H9 (cell line): ENCODE data around the gene OR5A1. TPM values are rescaled to one million over a fixed set of nuclear protein-coding genes. Genes with fewer than 3 reads are reported as not detected.

ENCODE experiments used
- DNase-seq: peaks from one replicate; pipeline ENCODE4 v3.0.0-alpha.2; 2017
- H2AFZ ChIP-seq: one replicate; pipeline ENCODE4 v1.6.1; 2013; ENCODE audit warnings: mild to moderate bottlenecking, low read length, control low read depth, moderate library complexity
- H2AK5ac ChIP-seq: 2 replicates; pipeline ENCODE4 v1.6.1; 2013; ENCODE audit warnings: low read length, control low read depth, mixed read lengths; ENCODE audit not compliant: insufficient read length
- H2BK120ac ChIP-seq: one replicate; pipeline ENCODE4 v1.6.1; 2013; ENCODE audit warnings: low read depth, mild to moderate bottlenecking, low read length, control low read depth, inconsistent platforms; ENCODE audit not compliant: poor library complexity, severe bottlenecking
- H2BK12ac ChIP-seq: 2 replicates; pipeline ENCODE4 v1.6.1; 2013; ENCODE audit warnings: low read length, control low read depth, mixed read lengths, low read depth; ENCODE audit not compliant: insufficient read length
- H2BK15ac ChIP-seq: 2 replicates; pipeline ENCODE4 v1.6.1; 2013; ENCODE audit warnings: low read depth, low read length, control low read depth
- H2BK20ac ChIP-seq: one replicate; pipeline ENCODE4 v1.6.1; 2013; ENCODE audit warnings: low read depth, mild to moderate bottlenecking, low read length, control low read depth, inconsistent platforms; ENCODE audit not compliant: poor library complexity, severe bottlenecking
- H2BK5ac ChIP-seq: 2 replicates; pipeline ENCODE4 v1.6.1; 2013; ENCODE audit warnings: low read length, control low read depth, mixed read lengths; ENCODE audit not compliant: insufficient read length
- H3K14ac ChIP-seq: 2 replicates; pipeline ENCODE4 v1.6.1; 2013; ENCODE audit warnings: low read length, control low read depth; ENCODE audit not compliant: insufficient read depth
- H3K18ac ChIP-seq: 2 replicates; pipeline ENCODE4 v1.6.1; 2013; ENCODE audit warnings: low read depth, mild to moderate bottlenecking, mixed read lengths, low read length, control low read depth; ENCODE audit not compliant: insufficient read length
- H3K23ac ChIP-seq: 2 replicates; pipeline ENCODE4 v1.6.1; 2013; ENCODE audit warnings: low read length, control low read depth, mixed read lengths, low read depth; ENCODE audit not compliant: insufficient read length
- H3K23me2 ChIP-seq: 2 replicates; pipeline ENCODE4 v1.6.1; 2013; ENCODE audit warnings: low read depth, mild to moderate bottlenecking, mixed read lengths, low read length, control low read depth; ENCODE audit not compliant: insufficient read length, poor library complexity, severe bottlenecking
- H3K27ac ChIP-seq: 2 replicates; pipeline ENCODE4 v1.5.1; 2013; ENCODE audit warnings: low read length, control low read depth, mixed read lengths, low read depth; ENCODE audit not compliant: insufficient read length
- H3K27me3 ChIP-seq: 2 replicates; pipeline ENCODE4 v1.6.1; 2013; ENCODE audit warnings: low read length, control low read depth, inconsistent platforms; ENCODE audit not compliant: insufficient read depth
- H3K4ac ChIP-seq: 2 replicates; pipeline ENCODE4 v1.6.1; 2013; ENCODE audit warnings: low read depth, mild to moderate bottlenecking, control low read depth, inconsistent platforms, low read length, moderate library complexity
- H3K4me1 ChIP-seq: 2 replicates; pipeline ENCODE4 v1.6.1; 2013; ENCODE audit warnings: low read length, control low read depth, inconsistent platforms; ENCODE audit not compliant: insufficient read depth
- H3K4me2 ChIP-seq: 2 replicates; pipeline ENCODE4 v1.6.1; 2013; ENCODE audit warnings: low read length, control low read depth, mixed read lengths; ENCODE audit not compliant: insufficient read length, insufficient read depth
- H3K56ac ChIP-seq: 2 replicates; pipeline ENCODE4 v1.6.1; 2013; ENCODE audit warnings: low read depth, mild to moderate bottlenecking, mixed read lengths, low read length, control low read depth; ENCODE audit not compliant: insufficient read length
- H3K79me1 ChIP-seq: 2 replicates; pipeline ENCODE4 v1.6.1; 2013; ENCODE audit warnings: low read depth, mild to moderate bottlenecking, moderate library complexity, low read length, control low read depth, inconsistent platforms; ENCODE audit not compliant: insufficient read depth, poor library complexity, severe bottlenecking
- H3K79me2 ChIP-seq: 2 replicates; pipeline ENCODE4 v1.6.1; 2013; ENCODE audit warnings: low read length, control low read depth, inconsistent platforms; ENCODE audit not compliant: insufficient read depth
- H3K9ac ChIP-seq: 2 replicates; pipeline ENCODE4 v1.6.1; 2013; ENCODE audit warnings: low read length, control low read depth, mixed read lengths; ENCODE audit not compliant: insufficient read length; ENCODE audit errors: extremely low read depth
- H3K9me3 ChIP-seq: one replicate; pipeline ENCODE4 v1.6.1; 2013; ENCODE audit warnings: low read depth, low read length, inconsistent platforms; ENCODE audit not compliant: control insufficient read depth
- H3T11ph ChIP-seq: one replicate; pipeline ENCODE4 v1.6.1; 2013; ENCODE audit warnings: mild to moderate bottlenecking, low read length, control low read depth, inconsistent platforms
- H4K20me1 ChIP-seq: one replicate; pipeline ENCODE4 v1.6.1; 2013; ENCODE audit not compliant: control insufficient read depth, insufficient read length, insufficient read depth
- H4K5ac ChIP-seq: 2 replicates; pipeline ENCODE4 v1.6.1; 2013; ENCODE audit warnings: low read depth, mild to moderate bottlenecking, mixed read lengths, low read length, control low read depth; ENCODE audit not compliant: insufficient read length
- H4K8ac ChIP-seq: replicated peaks from 2 replicates; pipeline ENCODE4 v1.6.1; 2013; ENCODE audit warnings: low read length, control low read depth, mixed read lengths, low read depth; ENCODE audit not compliant: insufficient read length
- H4K91ac ChIP-seq: 2 replicates; pipeline ENCODE4 v1.6.1; 2013; ENCODE audit warnings: low read depth, mild to moderate bottlenecking, moderate library complexity, mixed read lengths, low read length, control low read depth; ENCODE audit not compliant: insufficient read length
- H3K27ac Mint-ChIP-seq, 3 experiments: 2 replicates in 2 of 3; 3 replicates in 1 of 3; pipeline ENCODE4 v1.8.0; 2020 to 2021; ENCODE audit warnings: mixed read lengths in 3 of 3, mild to moderate bottlenecking in 1 of 3, moderate library complexity in 1 of 3
- H3K27me3 Mint-ChIP-seq: 2 replicates; pipeline ENCODE4 v1.8.0; 2021; ENCODE audit warnings: low read depth, mild to moderate bottlenecking, moderate library complexity, mixed read lengths
- H3K36me3 Mint-ChIP-seq, 3 experiments: 2 replicates in 2 of 3; 3 replicates in 1 of 3; pipeline ENCODE4 v1.8.0; 2020 to 2021; ENCODE audit warnings: low read depth in 3 of 3, mixed read lengths in 3 of 3; ENCODE audit not compliant: insufficient read depth in 1 of 3
- H3K4me1 Mint-ChIP-seq, 2 experiments: 2 replicates each; pipeline ENCODE4 v1.8.0; 2020; ENCODE audit warnings: mixed read lengths in 2 of 2
- H3K4me3 Mint-ChIP-seq, 2 experiments: 2 replicates in 1 of 2; 3 replicates in 1 of 2; pipeline ENCODE4 v1.8.0; 2020 to 2021; ENCODE audit warnings: mild to moderate bottlenecking in 2 of 2, mixed read lengths in 2 of 2, moderate library complexity in 1 of 2
- H3K9me3 Mint-ChIP-seq, 2 experiments: 2 replicates in 1 of 2; 3 replicates in 1 of 2; pipeline ENCODE4 v1.8.0; 2020; ENCODE audit warnings: mild to moderate bottlenecking in 2 of 2, mixed read lengths in 2 of 2, moderate library complexity in 1 of 2
- total RNA-seq: library from RNA; stranded (reverse); gene quantifications from 2 replicates; pipeline ENCODE4 v1.2.1, GENCODE V29; 2021
- TF ChIP-seq, protein P1 (sequence below): fragments of 200-600 bp; sonication (generic); conservative IDR thresholded peaks from 3 replicates; pipeline ENCODE4 v1.8.0; 2021; ENCODE audit warnings: antibody characterized with exemption, mild to moderate bottlenecking

The OR5A1 gene
- total RNA-seq, 1 experiment from 2014 or later: not detected

DNA sequence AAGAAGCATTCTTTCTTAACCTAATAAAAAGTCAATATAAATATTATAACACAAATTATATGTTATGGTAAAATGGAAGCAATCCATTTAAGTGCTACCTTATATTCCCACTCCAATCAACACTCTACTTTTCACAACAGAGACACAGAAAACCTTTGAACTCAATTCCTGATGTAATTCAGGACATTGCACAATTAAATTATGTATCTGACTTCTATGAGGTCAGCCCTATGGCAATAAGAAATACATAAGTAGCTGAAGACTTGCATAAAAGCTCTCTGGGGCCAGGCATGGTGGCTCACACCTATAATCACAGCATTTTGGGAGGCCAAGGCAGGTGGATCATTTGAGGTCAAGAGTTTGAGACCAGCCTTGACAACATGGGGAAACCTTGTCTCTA, 43.6 kb downstream of the OR5A1 start:
- H3K36me3 Mint-ChIP-seq: no peaks in the 10 kb centered on the region

More for the DNA sequence above, 43.6 kb downstream of the OR5A1 start:
- Histone ChIP-seq H3K4ac (no peak overlapping the region), H2BK120ac (no peak overlapping the region), H3K4me1 (no peaks in the 10 kb centered on the region), H3K79me1 (no peaks in the 10 kb centered on the region), H3K23me2 (no peaks in the 10 kb centered on the region), H2AK5ac (no peak overlapping the region), H4K5ac (no peak overlapping the region), H2BK5ac (no peak overlapping the region), H3K56ac (no peak overlapping the region), H3K27ac (no peak overlapping the region), H4K20me1 (no peaks in the 10 kb centered on the region), H3T11ph (no peak overlapping the region), H3K23ac (no peak overlapping the region), H2BK15ac (no peak overlapping the region), H3K27me3 (no peaks in the 10 kb centered on the region), H2AFZ (no peak overlapping the region), H3K4me2 (no peak overlapping the region), H3K9me3 (no peaks in the 10 kb centered on the region), H3K18ac (no peak overlapping the region), H2BK12ac (no peak overlapping the region), H3K14ac (no peak overlapping the region), H4K8ac (no peak overlapping the region), H3K79me2 (no peaks in the 10 kb centered on the region), H3K9ac (no peak overlapping the region), H4K91ac (no peak overlapping the region), H2BK20ac (no peak overlapping the region)
- TF ChIP-seq, protein P1, sequence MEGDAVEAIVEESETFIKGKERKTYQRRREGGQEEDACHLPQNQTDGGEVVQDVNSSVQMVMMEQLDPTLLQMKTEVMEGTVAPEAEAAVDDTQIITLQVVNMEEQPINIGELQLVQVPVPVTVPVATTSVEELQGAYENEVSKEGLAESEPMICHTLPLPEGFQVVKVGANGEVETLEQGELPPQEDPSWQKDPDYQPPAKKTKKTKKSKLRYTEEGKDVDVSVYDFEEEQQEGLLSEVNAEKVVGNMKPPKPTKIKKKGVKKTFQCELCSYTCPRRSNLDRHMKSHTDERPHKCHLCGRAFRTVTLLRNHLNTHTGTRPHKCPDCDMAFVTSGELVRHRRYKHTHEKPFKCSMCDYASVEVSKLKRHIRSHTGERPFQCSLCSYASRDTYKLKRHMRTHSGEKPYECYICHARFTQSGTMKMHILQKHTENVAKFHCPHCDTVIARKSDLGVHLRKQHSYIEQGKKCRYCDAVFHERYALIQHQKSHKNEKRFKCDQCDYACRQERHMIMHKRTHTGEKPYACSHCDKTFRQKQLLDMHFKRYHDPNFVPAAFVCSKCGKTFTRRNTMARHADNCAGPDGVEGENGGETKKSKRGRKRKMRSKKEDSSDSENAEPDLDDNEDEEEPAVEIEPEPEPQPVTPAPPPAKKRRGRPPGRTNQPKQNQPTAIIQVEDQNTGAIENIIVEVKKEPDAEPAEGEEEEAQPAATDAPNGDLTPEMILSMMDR: no peak
- no peak for DNase-seq
- Mint-ChIP-seq H3K27ac (no peak overlapping the region), H3K4me1 (no peaks in the 10 kb centered on the region), H3K9me3 (no peaks in the 10 kb centered on the region), H3K27me3 (peaks cover 2% of the 10 kb centered on the region; the same call in 1 of the 2 replicates), H3K4me3 (no peak overlapping the region)
